HG03135 (cell line): ENCODE measurements around the gene RNF223.

Experiments
- ATAC-seq: cut with Tn5 transposase; IDR thresholded peaks from one replicate; pipeline ENCODE4 v1.9.1; 2021; ENCODE audit warnings: mild to moderate bottlenecking, moderate library complexity; ENCODE audit not compliant: unreplicated experiment

The RNF223 gene

DNA sequence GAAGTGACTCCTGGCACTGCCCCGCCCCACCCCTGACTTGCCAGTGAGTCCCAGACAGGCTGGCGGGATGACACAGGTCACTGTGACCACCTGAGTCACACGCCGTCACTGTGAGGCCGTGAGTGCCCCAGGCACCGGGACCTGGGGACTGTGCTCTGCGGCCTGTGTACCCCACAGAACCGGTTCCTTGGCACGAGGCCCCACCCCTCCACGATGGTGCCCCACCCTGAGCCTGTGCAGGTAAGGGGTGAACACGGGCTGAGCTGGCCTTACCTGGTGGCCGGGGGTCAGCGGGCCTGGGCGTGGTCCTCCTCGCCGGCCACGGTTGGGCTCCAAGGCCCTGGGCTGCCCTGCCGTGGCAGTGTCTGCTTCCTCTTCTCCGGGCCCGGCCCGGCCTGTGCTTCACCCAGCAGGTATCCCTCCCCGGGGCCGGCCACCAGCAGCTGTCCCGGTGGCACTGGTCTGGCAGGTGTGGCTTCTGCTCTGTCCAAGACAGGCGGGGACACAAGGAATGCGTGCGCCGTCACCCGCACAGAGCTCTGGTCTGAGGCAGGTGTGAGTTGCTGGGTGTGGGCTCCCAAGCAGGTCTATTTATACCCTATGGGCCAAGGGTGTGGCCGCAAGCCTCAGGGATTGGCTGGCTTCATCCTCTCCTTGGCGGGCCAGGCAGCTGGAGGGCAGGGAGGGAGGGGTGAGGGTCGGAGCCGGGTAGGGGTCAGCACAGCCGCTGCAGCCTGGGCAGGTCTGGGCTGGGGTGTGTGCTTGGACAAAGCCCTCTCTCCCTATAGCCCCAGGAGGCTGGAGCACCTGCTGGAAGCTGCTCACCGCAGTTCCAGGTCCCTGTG is at the start of gene RNF223:
Gene RNF223 (minus strand): TSS at position 564 of the 845 bp plus-strand sequence. CDS start 1,740 bp downstream, outside the sequence.
- no peak for ATAC-seq

DNA sequence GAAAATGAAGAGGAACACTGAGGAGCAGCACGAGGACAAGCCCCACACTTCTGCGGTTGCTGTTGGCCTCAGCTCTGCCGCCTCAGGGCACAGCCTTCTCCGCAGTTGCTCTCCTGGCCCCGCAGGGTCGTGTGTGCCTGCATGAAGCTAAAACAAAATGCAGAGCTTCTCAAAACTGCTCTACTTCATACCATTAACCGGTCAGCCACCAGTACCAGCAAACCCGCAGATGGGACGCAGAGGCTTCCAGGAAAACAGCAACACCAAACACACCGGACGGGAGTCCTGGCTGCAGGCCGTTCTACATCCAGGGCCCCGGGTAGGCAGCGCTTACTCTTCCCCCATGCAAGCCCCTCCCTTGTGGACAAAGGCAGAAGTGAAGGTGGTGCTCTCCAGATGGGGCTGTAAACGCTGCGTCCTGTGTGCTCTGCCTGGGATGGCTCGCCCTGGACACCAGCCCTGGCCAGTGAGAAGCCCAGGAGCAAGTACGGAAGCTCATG is 48.9 kb upstream of the RNF223 start:
- no peak for ATAC-seq

DNA sequence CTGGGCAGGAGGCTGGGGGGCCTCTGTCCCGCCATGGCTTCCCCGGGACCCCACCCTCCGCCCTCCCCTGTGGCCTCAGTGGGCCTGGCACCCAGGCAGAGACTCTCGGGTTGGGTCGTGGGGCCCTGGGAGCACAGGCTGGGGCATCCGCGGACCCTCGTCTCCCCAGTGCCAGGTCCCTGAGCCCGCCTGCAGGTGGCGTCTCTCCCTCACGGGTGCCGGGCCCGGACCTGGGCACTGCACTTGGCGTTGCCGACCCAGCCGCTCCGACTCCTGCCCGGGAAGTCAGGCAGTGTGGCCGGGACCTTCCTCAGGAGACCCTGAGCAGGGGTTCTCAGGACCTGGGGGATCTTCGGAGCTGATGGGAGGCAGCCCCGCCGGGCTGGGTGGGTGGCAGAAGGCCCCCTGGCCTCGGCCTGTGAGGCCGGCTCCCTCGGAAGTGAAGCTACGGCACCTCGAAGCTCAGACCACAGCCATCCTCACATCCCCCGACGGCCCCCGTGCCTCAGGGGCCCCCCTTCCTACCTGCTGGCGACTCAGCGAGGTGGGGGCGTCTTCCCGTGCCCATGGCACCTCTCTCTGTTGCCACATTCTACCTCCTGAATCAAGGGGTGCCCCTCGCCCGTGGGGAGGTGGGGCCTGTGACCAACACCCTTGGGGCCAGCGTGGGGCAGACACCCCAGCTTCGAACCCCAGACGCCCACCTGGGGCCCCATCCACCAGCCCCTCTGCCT is 48.1 kb upstream of the RNF223 start:
- ATAC-seq, result no peak

DNA sequence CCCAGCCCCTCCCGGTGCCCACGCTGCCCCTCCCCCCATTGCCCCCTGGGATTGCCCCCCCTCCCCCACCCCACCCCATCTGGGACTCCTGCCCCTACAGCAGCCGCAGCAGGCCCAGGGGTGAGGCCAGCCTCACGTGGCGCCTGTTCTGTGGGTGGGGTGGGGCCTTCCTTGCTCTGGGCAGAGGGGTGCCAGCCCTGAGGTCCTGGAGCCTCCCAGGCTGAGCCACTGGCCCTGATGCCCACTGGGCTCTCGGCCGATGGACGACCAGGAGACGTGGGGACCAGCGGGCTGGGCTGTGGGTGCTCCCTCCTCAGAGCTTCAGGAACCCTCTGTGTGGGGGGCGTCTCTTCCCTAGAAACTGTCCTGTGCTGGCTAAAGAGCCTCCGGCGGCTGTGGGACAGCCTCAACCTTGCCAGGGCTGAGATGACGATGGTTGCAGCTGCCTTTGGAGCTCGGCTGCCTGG is 47.5 kb upstream of the RNF223 start:
- ATAC-seq, result no peak

DNA sequence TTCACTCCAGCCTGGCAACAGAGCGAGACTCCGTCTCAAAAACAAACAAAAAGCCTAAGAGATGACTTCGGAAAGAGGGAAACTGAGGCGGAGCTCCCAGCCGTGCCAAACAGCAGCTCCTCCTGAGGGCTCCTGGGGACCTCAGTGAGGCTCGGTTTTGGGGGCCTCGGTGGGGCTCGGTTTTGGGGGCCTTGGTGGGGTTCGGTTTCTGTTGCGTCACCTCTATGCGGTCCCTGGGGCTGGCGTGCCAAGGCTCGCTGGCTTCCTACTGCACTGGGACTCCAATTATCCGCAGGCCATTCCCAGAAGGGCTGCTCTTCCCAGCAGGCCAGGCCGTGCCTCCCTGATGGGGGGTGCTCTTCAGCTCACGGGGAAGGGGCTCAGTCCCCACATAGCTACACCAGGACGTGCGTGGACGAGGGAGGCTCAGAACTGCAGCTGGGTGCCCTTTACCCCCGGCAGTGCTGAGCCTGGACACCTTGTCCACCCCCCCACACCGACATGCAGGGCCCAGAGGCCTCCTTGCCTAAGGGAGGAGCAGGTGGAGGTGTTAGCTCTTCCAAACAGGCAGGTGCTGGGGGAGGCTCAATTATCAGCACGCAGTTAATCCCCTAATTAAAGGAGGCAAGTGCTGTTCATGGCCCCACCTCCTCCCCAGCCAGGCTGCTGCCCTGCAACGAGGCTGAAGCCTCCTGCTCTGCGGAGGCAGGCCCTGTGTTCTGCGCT is 46.9 kb upstream of the RNF223 start:
- ATAC-seq, result no peak

DNA sequence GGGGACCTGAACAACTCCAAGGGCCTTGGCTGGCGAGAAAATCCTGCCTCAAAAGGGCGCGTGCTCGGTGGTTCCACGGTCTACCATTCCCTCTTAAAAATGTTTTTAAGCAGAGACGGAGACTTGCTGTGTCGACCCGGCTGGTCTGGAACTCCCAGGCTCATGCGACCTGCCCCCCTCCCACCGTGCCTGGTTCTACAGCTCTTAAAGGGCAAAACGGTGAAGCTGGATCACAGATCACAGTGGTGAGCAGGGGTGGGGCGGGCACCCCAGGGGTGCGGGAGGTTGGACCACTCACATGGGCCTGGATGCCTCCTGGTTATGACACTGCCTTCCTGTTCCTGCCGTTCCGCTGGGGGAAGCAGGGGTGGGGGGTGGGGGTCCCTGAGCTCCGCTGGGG is 46.0 kb upstream of the RNF223 start:
- ATAC-seq, result no peak

DNA sequence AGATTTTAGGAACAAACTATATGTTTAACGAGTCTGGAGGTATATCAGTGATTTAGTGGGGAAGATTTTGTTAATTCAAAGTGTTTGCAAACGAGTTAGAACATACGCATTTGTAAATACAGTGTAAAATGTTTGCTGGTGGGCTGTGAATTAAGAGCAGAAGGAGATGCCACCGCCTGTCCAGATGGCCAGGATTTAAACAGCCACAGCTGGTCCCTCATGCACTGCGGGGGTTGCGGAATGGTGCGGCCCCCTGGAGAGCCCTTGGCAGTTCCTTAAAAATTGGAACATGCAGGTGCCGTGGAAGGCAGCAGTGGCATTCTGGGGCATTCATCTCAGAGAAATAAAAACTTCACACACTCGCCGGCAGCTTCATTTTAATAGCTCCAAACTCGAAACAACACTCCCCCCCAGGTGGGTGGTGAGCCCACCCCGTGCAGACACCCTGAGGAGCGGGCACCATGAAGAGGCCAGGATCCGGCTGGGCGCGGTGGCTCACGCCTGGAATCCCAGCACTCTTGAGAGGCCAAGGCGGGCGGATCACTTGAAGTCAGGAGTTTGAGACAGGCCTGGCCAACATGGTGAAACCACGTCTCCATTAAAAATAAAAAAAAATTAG is 45.3 kb upstream of the RNF223 start:
- no peak for ATAC-seq

DNA sequence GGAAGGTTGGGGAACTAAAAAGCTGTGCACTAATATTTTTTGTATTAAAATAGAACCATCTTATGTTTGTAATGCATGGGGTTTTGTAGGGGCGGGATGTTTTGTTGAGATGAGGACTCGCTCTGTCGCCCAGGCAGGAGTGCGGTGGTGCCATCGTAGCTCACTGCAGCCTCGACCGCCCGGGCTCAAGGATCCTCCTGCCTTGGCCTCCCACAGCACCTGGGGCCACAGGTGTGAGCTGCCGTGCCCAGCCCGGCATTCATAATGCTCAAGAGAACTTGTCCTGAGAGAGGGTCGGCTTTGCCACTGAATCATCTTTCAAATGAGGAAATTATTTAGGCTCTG is 44.7 kb upstream of the RNF223 start:
- ATAC-seq, result no peak

DNA sequence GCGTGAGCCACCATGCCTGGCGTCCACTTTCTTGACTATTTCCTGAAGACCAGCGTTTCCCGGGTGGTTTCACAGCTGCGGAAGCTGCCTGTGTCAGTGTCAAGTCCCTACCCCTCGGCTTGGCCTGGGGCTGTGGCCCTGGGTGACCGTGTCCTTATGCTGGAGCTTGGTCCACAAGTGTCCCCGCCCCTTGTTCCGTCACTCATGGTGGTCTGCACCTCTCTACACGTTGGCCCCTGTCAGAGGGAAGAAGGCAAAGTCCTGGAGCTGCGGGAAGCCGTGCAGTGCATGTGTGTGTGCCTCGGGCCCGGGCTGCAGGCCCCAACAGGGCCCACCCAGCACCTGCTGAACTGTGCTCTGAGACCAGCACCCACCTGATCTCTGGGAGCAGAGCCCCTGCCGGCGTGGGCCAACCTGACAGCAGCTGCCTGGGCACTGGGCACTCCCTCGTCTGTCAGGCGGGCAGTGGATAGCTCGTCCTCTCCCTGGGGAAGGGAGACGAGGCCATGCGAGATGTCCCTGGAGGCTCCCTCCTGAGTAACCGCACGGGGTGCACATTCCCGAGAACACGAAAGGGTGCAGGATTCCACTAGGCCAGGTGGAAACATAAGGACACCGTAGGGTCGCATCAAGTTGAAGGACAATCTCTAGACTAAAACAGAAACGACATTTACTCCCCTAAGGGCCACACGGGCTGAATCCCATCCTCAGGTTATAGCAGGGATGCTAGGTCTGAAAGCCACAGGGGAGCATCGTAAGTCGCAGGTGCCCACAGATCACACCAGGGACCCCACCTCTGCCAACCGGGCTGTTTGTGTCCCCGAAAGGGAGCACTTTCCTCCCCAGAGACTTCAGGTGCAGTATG is 44.1 kb upstream of the RNF223 start:
- ATAC-seq, result no peak

DNA sequence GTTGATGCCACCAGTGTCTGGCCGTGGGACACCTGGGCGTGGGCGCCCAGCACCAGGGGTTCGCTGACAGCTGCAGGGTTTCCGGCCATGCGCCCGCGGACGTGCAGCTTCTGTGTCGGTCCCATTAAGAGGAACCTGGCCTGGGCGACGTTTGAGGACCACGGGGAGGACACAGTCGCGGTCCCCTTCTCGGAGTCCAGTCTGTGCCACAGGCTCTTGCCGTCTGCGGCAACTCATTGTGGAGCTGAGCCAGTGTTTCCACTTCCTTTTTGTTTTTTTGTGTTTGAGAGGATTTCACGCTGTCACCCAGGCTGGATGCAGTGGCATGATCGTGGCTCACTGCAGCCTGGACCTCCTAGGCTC is 43.3 kb upstream of the RNF223 start:
- no peak for ATAC-seq

DNA sequence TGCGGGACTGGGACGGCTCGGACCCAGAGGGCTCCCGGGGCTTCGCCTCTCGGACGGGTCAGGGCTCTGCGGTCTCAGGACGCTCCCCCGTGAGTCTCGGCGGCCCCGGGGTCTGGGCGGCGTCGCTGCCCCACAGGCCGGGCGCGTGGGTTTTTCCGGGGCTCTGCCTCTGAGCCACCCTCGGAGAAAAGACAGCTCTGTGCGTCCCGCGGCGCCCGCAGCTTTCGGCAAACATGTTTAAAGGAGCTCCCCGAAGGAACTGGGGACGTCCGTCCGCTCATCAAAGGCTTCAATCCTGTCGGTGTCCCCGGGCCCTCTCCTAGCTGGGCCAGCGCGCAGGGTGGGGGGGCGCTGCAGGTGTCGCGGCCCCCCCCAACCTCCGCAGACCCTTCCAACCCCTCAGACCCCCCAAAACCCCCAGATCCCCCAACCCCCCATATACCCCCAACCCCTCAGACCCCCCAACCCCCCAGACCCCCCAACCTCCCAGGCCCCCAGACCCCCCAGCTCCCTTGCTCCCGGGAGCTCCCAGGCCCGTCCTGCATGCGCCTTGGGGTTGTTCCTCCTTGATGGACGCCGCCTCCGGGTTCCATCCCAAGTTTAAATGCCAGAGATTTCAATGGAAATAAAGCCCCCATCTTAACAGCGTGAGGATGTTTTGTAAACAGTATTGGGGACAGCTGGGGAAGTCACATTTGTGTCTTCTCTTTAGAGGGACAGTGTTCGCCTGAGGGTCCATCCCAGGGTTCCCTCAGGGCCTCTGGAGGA is 42.8 kb upstream of the RNF223 start:
- peak; percentile 6 for ATAC-seq

DNA sequence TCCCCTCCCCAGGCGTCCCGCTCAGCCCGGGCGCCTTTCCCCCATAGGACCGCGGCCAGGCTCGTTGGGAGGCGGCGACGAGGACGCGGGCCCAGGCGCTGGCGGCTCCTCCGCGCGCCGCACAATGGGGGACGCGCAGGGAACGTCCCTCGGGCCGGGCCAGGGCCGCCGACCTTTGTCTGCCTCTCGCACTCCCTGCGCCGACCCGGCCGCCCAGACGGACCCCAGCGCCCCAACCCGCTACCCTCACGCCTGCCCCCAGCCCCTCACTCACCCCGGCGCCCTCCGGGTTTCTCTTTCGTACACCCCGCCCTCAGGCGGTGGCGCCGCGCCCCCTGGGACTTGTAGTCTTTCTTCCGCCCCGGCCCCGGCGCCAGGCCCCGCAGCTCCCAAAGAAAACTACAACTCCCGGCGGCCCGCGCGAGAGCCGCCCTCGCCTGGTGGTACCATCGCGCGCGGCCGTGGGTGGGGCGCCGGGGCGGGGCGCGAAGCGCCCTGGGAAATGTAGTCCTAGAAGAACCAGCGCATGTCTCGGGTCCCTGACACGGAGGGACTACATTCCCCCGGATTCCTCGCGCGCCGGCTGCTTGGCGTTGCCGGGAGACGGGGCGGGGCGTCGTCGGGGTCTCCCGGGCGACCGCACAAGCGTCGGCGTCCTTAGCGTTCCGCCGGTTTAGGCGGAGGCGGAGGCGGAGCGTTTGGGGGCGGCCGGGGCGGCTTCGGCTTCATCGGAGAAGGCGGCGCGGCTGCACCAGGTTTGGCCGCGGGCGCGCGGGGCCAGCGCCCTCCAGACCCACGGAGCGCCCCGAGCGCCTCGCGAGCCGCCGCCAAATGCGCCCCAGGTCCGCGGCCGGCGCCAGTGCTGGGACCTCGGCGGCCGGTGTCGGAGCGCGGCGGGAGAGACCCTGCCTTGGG is 41.9 kb upstream of the RNF223 start, which contains the start of gene C1orf159:
Gene C1orf159 (minus strand): TSS at position 304 of the 915 bp plus-strand sequence. CDS start 24,546 bp downstream, outside the sequence.
- peak; percentile 92 for ATAC-seq

DNA sequence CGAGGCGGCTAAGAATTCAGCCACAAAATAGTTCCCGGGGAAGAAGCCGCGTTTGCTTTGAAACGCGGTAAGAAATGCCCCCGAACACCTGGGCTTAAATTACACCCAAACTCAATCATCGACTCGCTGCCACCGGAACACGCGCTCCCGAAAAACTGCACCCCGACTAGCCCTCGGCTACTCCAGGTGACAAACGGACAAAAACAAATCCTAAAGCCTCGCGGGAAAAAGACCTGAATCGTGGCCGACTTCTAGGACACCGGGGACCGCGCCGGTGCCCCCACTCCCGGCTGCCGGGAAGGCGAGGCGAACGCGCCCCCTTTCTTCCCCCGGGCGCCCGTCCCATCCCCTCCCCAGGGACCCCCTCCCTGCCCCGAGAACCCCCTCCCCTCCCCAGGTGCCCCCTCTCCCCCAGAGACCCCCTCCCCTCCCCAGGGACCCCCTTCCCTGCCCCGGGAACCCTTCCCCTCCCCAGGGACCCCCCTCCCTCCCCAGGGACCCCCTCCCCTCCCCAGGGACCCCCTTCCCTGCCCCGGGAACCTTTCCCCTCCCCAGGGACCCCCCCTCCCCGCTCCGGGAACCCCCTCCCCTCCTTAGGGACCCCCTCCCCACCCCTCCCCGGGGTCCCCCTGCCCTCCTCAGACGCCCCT is 41.2 kb upstream of the RNF223 start:
- no peak for ATAC-seq

DNA sequence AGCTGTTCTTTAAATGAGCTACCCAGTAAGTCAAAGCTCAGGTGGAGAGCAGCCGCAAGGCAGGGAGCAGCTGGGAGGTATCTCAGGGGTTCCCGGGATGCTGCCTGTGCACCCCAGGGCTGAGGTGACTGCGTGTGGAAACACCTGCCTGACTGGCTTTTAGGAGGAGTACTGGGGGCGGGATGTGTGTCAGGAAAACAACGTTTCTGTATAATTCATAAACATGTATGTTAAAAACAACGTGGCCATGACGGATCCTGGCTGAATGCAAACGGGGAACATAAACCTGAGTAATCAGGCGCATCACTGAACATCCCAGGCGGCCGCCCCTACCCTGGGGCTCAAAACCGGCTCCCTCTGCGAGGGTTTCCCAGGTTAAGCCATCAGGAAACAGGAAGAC is 40.3 kb upstream of the RNF223 start:
- no peak for ATAC-seq

DNA sequence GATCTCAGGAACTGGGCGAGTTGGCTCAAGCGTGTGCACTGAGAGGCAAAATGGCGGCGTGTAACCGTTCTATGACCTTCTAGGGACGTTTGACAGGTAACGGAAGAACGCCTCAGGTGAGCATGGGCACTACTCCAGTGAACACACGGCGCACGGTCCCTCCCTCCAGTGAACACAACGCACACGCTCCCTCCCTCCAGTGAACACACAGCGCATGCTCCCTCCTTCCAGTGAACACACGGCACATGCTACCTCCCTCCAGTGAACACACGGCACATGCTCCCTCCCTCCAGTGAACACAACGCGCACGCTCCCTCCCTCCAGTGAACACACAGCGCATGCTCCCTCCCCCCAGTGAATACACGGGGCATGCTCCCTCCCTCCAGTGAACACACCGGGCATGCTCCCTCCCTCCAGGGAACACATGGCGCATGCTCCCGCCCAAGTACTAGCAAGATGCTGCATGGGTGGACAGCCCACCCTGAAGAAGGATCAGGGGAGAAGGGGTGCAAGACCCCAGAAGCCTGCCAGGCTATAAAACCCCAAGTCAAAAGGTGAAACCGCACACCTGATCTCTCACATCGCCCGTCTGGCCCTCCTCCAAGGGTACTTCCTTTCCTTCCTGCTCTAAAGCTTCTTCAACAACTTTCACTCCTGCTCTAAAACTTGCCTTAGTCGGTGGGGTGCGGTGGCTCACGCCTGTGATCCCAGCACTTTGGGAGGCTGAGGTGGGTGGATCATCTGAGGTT is 38.3 kb upstream of the RNF223 start:
- no peak for ATAC-seq

DNA sequence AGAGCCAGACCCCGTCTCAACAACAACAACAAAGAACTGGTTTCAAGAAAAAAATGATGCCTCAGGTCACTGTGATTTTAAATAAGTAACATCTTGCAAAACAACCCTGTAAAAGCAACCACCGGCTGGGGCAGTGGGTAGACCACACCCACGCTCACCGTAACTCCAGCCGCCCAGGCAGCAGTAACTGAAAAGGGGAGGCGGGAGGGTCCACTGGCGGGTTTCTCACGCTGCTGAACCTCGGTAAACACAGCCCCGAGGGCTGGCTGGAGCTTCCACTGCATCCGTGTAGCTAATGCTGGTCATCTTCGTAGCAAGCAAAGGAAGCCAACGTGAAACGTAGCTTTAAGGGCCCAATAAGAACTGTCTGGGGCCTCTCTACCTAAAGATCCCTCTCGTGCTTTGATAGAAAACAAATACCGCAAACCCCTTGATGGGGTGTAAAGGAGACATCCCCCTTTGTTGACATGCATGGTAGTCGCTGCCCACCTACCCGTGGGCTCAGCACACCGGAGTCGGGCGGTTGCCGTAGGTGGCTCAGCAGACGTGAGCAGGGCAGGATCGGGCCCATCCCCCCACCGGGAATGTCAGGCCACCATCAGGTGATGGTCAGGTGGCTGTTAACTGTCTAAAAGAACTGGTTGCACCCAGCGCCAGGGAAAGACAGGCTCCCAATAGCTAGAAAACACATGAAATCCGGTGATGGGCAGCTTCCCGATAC is 37.6 kb upstream of the RNF223 start:
- no peak for ATAC-seq
